HL-60 (cell line): ENCODE data around the gene A2ML1.
"Not testable (repeated sequence)": the region's sequence is repeated elsewhere in the genome, so short reads cannot be mapped to it uniquely, and the experiment has no call there.

Experiments
- CTCF ChIP-seq: IDR thresholded peaks from one replicate; pipeline ENCODE4 v1.5.1; 2011; ENCODE audit warnings: low read length, control low read depth, inconsistent platforms; ENCODE audit not compliant: insufficient read depth
- REST ChIP-seq: IDR thresholded peaks from 2 replicates; pipeline ENCODE4 v1.6.1; 2012; ENCODE audit warnings: low read depth; ENCODE audit not compliant: insufficient replicate concordance

- TF ChIP-seq CTCF, REST: not testable (repeated sequence)
Observed at GRCh38 chr12:8787206-8787605, 35.2 kb upstream of the A2ML1 start.
